Measurements from ENCODE around the gene OSBPL1A. TPM values are rescaled to one million over a fixed set of nuclear protein-coding genes. Genes with fewer than 3 reads are reported as not detected.

OSBPL1A gene
- total and polyA plus RNA-seq, 11 donors: 32.8 to 85.4 (median 71.0) TPM

- 76 to 82% (median 79%) methylated on average over 6 of the region's 6 CpGs for WGBS, 4 donors
- Histone ChIP-seq H3K9me3 (no peaks in the 10 kb centered on the region), H3K27ac (no peak overlapping the region), H3K4me1 (peaks cover 0 to 8% (median 1%) of the 10 kb centered on the region in 12 donors), H3K4me3 (no peak overlapping the region), H3K27me3 (peaks cover 0 to 11% (median 0%) of the 10 kb centered on the region in 9 donors), H3K36me3 (no peaks in the 10 kb centered on the region)
- TF ChIP-seq POLR2A (IDR thresholded peaks at IDR 0.05): no peak
- peak in 6 of 12 donors; percentile 5 to 32 (median 22) for TF ChIP-seq CTCF (IDR thresholded peaks at IDR 0.05)
- intact Hi-C loops (cut with DNase I): loop anchor here in 2 of 10 donors (5.0 kb wide), 2 partner anchors 40 to 45 kb away; no protein-coding TSS in a partner anchor
- DNase-seq: no peak
- ATAC-seq: no peak
Measured at GRCh38 chr18:24402209-24402785, 4.7 kb upstream of the OSBPL1A start.

DNA sequence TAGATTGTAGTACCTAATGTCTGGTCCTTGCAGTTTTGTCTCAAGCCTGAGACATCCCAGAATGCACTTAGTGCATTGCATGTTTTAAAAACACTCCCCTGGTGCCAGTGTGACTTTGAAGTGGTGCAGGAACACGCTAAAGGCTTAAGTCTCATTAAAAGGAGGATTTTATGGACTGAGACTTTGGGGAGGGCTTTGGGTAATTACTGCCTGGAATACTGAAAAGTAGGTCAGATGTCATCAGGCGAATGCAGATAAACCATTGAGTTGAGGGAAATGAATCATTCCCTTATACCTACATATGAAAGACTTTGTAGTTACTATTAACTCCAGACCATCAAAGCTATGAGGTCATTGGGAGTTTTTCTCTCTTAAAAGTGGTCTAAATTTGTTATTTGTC is 3.0 kb upstream of the OSBPL1A start:
- no peak for TF ChIP-seq POLR2A (IDR thresholded peaks at IDR 0.05)
- no peak for ATAC-seq
- 84 to 91% (median 85%) methylated on average over 2 of the region's 2 CpGs for WGBS, 4 donors
- H3K4me3 ChIP-seq: no peak overlapping the region
- no peaks in the 10 kb centered on the region for H3K27me3 ChIP-seq
- intact Hi-C loops (cut with DNase I): loop anchor here in 2 of 10 donors (5.0 kb wide), 2 partner anchors 38 to 43 kb away; no protein-coding TSS in a partner anchor
- H3K36me3 ChIP-seq: no peaks in the 10 kb centered on the region
- DNase-seq: no peak
- H3K4me1 ChIP-seq: peaks cover 0 to 20% (median 6%) of the 10 kb centered on the region in 12 donors
- no peak overlapping the region for H3K27ac ChIP-seq
- H3K9me3 ChIP-seq: no peaks in the 10 kb centered on the region

DNA sequence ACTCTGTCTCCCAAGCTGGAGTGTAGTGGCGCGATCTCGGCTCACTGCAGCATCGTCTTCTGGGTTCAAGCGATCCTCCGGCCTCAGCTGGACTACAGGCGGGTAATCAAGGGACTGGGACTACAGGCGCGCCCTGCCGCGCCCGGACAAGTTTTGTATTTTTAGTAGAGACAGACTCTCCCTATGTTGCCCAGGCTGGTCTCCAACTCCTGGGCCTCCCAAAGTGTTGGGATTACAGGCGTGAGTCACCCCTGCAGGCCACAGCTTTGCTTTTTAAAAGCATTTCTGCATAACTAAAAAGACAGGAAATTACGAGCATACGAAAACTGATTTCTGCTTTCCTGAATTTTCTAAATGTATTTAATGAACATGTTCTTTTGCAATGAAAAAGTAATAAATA is 916 bp upstream of the OSBPL1A start:
- Histone ChIP-seq H3K9me3 (no peaks in the 10 kb centered on the region), H3K27me3 (no peaks in the 10 kb centered on the region), H3K36me3 (no peaks in the 10 kb centered on the region), H3K4me3 (peak overlapping the region in 1 of 12 donors; percentile 80), H3K4me1 (peaks cover 0 to 20% (median 6%) of the 10 kb centered on the region in 12 donors), H3K27ac (peak overlapping the region in 2 of 12 donors; percentile 83 to 94)
- ATAC-seq (no peak), DNase-seq (no peak)
- TF ChIP-seq POLR2A (IDR thresholded peaks at IDR 0.05) (no peak), CTCF (IDR thresholded peaks at IDR 0.05) (no peak)
- intact Hi-C loops (cut with DNase I): loop anchor here in 2 of 10 donors (5.0 kb wide), 3 partner anchors 36 to 954 kb away; partner anchors contain the start of gene ZNF521 (in 1 of the 2)
- WGBS, 4 donors: 93 to 96% (median 93%) methylated on average over 15 of the region's 15 CpGs

DNA sequence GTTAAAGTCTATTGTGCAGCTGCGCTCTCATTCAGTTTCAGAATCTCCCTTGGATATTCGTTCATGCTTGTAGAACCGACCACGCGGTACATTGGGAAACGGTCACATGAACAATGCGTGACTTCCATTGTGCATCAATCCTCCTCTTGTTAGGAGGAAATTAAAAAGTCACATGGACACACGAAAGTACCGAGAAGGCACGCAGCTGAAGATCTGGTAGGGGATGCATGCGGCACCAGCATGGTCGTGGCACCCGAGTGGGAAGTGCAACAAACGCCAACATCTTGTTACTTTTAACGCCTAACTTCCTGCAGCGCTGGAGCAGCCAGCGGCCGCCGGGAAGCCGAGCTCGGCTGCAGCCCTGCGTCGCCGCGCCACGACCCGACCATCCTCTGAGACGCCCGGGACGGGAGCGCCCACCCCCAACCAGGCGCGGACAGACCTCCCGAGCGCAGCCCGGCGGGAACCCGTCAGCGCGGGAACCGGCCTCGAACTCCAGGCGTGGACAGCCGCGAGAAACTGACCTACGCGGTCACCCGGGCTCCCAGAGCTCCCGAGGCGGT is 412 bp downstream of the OSBPL1A start:
- no peaks in the 10 kb centered on the region for H3K36me3 ChIP-seq
- TF ChIP-seq CTCF (IDR thresholded peaks at IDR 0.05): no peak
- TF ChIP-seq POLR2A (IDR thresholded peaks at IDR 0.05): no peak
- peak overlapping the region in 11 of 12 donors; percentile 66 to 94 (median 84) for H3K27ac ChIP-seq
- no peaks in the 10 kb centered on the region for H3K27me3 ChIP-seq
- DNase-seq (peak in 3 of 5 donors; percentile 30 to 43 (median 39)), ATAC-seq (peak in 3 of 4 donors; percentile 34 to 37 (median 35))
- intact Hi-C loops (cut with DNase I): loop anchor here in 3 of 10 donors (2.0 to 5.0 kb wide), 4 partner anchors 30 to 955 kb away; partner anchors contain the start of genes IMPACT (in 2 of the 3) and ZNF521 (in 1 of the 3)
- H3K4me1 ChIP-seq: peaks cover 0 to 20% (median 6%) of the 10 kb centered on the region in 12 donors
- H3K4me3 ChIP-seq: peak overlapping the region; percentile 65 to 88 (median 76)
- H3K9me3 ChIP-seq: no peaks in the 10 kb centered on the region
- WGBS, 4 donors: 0 to 1% (median 0%) methylated on average over 25 to 50 of the region's 50 CpGs

Data from heart left ventricle (tissue), 16 donors.